ENCODE measurements around the gene C19orf81.

DNA sequence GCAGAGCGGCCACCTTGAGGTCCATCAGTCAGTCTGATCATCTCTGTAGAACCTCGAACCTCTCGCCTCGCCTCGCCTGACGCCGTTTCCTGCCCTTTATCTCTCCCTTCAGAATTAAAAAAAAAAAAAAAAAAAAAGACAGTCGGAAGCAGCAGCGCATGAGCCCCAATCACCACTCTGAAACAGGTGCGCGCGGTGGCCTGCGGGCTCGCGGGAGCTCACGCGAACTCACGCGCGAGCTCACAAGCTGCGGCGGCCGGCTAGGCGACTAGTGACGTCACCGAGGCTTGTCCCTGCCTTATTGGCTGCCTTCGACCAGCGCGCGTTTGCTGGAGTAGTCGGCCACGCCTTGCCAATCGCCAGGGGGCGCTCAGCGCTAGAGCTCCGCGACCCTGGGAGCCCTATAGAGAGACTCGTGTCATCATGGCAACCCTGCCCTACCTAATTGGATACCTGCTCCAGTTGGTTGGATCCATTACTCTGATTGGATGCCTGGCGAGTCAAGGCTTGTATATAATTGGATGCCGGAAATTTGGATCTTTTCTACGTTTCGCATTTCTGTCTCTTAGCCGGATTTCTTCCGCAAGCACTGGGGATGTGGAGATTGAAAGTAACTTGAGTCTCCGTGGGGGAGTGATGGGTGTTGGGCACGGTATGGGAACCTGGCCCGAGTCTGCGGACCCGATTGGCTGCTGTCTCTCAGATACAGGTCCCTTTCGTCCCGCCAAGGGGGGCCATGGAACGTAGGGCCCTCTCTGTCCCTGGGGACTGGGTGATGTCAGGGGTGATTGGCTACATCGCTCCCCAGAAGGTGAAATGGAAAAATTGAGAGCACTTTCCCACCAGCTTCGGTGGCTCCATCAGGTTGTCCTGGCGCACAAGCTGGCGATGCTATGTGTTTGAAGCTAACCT, 41.1 kb upstream of the C19orf81 start:
- TF ChIP-seq CTBP1 (IDR thresholded peaks at IDR 0.05; ENCODE audit: borderline replicate concordance) (no peak), FOXM1 (IDR thresholded peaks at IDR 0.05; ENCODE audit: borderline replicate concordance) (no peak), HDGF (IDR thresholded peaks at IDR 0.05; ENCODE audit: borderline replicate concordance) (no peak), TARDBP (IDR thresholded peaks at IDR 0.05) (no peak)
